HCEC 1CT (cell line): ENCODE data around the gene C6orf136.
"Not testable (repeated sequence)": the region's sequence is repeated elsewhere in the genome, so short reads cannot be mapped to it uniquely, and the experiment has no call there.

Experiments used
- DNase-seq: peaks from one replicate; pipeline ENCODE4 v3.0.0-alpha.2; 2017

C6orf136 gene

DNA sequence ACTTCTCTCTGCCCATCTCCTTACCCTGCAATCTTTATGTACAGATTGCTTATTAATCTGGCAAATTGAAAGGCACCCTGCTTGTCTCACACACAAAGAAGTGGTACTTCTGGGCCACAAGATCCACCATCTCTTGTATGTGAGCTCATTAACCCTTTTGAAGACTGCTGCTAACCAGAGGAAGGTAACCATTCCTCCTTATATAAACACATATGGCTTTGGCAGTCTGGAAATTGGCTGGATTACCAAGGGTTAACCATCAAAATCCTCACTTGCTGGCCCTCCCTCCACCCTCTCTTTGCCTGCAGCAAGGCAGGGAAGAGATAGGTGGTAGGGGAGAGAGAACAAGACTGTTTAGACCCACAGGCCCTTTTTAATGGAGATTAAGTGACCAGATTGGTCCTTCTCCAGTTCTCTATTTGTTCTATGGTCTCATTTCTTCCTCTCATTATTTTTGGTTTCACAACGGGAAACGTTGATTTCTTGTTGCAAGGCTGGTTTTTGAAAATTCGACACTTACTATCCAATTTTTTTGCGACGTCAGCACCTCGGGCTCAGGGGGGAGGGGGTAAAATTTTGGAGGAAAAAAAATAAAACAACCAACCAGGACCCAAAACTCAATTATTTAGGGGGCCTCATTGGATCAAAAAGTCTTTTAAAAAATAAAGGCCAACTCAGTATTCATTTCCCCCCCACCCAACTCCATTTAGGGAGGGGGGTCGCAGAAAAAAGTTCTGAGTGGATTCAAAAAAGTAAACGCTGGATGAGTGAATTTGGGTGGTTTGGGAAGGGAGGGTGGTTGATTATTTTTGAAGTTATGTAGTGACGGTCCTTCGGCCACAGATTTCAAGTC is 30.7 kb upstream of the C6orf136 start:
- no peak for DNase-seq

DNA sequence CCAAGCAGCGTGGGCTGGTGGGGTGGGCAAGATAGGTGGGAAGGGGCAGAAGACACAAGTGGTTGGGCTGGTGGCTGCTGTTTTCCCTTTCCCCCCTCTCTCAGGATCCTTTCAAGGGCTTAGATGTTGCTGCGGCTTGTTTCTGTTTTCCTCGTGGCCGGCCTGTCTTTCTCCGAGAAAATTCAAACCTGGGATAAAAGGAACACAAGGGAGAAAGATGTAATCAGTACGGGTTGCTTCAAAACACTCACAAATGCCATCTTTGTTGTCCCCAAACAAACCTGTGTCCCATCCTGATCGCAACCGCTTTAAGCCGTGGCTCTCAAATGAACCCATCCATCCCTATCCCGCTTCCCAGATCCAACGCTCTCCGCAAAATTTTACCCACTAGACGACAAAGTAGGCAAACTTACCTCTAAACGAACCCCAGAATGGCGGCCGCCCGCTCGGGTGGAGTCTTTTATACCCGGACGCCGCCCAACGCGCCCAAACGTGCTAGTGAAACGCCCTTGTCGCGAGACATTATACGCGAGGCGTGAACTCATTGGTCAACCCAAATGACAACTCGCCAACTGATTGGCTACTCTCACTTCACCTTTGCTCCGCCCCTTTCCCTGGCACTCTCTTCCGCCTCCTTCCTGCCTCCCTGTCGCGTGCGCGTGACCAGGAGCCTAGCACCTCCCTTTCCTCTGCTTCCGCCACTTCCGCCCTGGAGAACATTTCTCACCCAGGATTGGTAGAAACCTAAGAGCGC is 29.9 kb upstream of the C6orf136 start, which contains the start of gene PPP1R10:
PPP1R10 (minus strand) TSS at position 433 of the 754 bp plus-strand sequence. CDS start 7,299 bp downstream, outside the sequence.
- DNase-seq = peak; percentile 100

DNA sequence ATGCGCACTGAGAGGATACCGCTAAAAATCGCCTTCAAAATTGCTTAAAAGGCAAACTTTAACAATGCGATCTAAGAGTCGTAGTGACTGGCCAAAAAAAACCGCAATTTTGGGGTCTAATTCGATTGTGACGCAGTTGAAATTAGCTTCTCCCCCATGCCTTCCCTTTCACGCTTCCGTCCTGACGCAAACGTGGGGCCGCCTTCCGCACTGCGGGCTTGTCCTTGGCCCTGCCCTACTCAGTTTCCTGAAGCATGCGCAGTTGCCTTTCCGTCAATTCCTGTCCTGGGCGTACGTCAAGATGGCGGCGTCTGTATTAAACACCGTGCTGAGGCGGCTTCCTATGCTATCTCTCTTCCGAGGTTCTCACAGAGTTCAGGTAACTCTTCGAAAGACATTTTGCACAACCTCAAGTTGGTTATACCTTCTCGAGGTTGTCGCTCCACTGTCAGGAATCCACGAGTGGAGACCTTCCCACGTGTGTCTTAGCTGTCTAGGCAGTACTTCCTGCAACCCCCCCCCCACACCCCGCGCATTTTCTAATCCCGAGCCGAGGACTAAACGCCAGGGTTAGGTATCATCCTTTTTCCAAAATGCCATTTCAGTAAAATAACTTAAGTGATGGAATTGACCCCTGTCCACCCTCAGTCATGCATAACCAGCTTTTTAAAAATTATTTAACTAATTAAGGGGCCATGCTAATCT is 29.2 kb upstream of the C6orf136 start, which contains the start of gene MRPS18B:
MRPS18B (plus strand) TSS at position 276 of the 705 bp plus-strand sequence; CDS start at position 302, 26 bp downstream.
- DNase-seq = peak; percentile 97

DNA sequence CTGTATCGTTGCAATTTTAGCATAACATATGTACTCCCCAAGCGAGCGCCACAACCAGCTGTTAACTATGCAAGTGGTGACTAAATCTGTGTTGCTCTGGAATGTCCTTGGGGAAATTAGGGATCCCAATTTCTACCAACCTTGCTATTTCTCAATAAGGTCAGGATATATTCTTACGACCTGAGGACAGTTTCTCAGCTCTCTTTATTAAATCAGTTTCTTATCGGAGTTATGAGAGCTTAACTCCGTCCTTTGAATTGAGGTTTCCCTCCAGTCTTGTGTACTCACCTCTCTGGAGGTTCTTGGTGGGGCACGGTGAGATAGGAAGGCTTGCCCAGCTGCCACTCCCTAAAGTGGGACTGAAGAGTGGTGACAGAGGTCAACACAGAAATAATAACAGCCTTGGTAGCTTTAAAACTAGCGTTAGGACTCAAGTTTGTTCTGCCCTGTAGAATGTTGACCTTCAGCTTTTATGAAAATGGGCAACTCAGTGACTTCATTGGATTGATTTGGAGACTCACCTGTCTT is 28.6 kb upstream of the C6orf136 start:
- DNase-seq = peak; percentile 37

DNA sequence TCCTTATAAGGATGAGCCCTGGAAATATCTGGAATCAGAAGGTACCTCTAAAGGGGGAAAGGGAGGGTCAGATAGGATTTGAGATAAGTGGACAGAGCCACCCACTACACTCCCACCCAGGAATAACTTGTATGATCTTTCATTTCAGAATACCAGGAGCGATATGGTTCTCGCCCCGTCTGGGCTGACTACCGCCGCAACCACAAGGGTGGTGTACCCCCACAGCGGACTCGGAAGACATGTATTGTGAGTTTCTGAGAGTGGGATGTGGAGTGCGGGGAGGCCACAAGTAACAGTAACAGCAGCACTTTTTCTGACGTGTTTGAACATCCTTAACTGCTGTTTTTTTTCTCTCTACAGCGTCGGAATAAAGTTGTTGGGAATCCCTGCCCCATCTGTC is 27.4 kb upstream of the C6orf136 start:
- no peak for DNase-seq

DNA sequence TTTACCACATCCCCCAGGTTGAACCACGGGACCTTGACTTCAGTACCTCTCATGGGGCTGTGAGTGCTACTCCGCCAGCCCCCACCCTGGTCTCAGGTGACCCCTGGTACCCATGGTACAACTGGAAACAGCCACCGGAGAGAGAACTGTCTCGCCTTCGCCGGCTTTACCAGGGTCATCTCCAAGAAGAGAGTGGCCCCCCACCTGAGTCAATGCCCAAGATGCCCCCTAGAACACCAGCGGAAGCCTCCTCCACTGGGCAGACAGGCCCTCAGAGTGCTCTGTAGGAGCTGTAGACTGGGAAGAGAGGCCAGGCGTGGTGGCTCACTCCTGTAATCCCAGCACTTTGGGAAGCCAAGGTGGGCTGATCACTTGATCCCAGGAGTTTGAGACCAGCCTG is 21.4 kb upstream of the C6orf136 start:
- no peak for DNase-seq

DNA sequence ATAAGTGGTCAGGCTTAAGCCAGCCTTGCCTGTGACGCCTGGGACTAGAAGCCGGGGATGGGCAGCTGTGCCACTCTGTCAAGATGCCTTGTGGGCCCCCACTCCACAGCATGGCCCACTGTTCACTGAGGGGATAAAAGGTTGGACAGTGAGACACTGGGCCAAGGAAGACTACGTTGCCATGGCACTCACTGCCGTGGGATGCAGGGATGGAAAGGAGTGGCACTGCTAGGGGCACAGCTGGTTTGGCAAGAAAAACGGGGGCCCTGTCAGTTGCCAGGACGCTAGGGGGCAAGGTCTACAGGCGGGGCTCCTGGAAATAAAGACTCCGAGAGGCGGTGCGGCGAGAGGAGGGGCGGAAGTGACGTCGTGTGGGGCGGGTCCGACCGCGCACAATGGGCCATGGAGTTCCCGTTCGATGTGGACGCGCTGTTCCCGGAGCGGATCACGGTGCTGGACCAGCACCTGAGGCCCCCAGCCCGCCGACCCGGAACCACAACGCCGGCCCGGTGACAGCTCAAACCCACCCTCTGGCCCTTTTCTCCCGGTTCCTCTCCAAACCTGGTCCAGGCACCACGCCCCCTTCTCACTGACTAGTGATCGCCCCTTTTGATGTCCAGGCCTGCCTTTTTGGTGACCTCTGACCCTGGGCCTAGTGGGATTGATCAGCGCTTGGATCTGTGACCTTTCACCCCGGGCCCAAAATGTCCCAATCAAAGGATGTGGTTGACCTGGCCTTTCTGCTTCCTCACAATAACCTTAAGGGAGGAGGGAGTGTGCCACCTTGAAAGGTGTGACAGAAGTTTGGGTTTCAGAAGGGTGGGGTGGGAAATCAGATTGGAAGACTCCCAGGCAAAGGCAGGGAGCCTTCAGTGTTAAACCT is 20.2 kb upstream of the C6orf136 start, which contains the start of gene ATAT1:
ATAT1 (plus strand) TSS at position 391 of the 883 bp plus-strand sequence.
- peak; percentile 76 for DNase-seq

DNA sequence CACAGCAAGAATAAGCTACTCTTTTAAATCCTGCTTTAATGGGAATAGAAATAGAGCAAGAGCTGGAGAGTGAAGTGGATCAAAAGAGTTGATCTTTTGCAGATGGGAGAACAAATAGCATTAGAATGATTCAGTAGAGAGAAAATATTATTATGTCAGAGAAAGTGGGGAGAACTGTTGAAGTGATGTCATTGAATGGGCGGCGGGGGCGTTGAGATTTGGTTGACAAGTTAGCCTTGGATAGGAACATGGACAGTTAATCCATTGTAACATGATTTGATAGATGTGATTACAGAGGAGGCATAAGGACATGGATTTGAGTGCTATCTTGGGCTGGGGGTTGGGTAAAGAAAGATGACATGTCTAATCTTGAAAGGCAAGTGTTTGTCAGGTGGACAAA is 11.1 kb upstream of the C6orf136 start:
- no peak for DNase-seq

DNA sequence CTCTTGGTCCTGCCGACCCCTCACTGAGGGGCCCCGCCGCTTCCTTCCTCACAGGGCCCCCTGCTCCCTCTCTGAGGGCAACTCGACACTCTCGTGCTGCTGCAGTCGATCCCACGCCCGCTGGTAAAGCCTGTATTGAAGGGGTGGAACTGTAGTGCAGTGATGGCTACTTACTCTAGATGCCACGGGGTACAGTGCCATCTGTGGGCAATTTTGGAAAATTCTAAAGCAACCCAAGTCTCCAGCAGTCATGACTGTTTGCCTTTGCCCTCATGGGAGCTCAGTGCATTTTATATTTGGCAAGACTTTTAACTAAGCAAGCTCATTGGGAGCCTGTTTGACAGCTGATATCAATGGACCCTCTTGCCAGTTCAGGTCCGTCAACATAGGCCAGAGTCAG is 6.5 kb upstream of the C6orf136 start:
- DNase-seq = no peak

DNA sequence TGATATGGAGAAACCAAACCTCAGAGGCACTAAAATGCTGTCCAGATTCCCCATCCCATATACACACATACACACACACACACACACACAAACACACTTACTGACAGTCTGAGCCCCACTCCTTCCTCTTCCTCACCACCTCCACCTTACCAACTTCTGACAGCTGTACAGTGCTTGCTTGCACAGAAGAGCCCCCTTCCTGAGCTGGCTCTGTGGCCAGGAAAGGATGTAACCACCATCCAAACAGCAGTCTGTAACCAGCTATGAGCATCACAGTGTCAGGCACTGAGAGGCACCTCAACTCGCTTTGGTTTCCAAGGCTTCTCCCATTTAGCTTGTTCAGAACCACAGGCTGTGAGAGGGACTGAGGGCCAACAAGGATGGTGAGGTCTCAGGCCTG is 5.9 kb upstream of the C6orf136 start:
- DNase-seq = no peak

DNA sequence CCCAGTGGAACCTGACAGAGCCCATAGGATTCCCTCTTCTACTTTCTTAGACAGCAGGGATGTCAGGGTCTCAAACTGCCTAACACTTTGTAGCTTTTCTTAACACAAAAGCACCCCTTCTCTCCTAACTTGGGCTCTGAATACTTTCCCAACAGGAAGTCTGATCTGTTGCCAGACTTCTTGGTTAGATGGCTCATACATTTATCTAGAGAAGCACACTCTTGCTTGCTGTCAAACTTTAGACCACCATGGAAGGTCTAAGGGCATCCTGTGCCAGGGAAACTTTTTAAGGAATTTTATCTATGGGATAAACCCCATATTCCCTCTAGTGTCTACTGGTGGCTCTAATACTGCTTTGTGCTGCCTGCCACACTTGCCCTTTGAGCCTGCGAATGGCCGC is 3.3 kb upstream of the C6orf136 start:
- DNase-seq = no peak

DNA sequence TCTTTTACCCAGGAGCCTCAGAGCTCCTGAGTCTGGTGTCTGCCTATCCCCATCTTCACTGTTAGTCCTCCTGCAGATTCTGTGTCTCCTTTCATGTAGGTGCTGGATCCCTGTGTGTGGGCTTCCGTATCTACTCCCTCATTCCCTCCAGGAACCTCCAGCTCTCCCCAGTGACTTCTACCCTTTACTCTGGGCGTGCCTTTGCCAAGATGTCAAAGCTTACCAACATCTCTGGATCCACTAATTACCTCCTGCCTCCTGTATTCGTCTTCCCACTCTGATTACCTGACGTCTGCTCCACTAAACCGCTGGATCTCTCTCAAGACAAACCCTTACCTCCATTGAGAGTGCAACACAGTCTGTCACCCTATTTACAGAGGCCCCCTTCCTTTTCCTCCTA is 2.2 kb upstream of the C6orf136 start:
- no peak for DNase-seq

DNA sequence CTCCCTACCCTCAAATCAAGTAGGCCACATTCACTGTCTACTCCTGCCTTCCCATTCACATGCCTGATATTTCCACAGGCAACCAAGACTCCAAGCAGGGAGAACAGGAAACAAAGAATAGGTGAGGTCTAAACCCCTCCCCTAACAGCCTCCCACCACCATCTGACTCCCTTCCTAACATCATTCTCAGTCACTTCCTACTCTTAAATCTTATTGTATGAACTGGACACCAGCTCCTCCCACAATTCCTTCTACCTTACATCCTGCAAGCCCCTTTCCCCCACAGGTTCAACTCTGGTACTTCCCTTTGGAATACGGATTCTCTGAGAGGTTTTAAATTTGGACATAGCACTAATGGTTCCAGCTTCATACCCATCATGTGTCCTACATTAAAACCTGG is 944 bp upstream of the C6orf136 start:
- no peak for DNase-seq

DNA sequence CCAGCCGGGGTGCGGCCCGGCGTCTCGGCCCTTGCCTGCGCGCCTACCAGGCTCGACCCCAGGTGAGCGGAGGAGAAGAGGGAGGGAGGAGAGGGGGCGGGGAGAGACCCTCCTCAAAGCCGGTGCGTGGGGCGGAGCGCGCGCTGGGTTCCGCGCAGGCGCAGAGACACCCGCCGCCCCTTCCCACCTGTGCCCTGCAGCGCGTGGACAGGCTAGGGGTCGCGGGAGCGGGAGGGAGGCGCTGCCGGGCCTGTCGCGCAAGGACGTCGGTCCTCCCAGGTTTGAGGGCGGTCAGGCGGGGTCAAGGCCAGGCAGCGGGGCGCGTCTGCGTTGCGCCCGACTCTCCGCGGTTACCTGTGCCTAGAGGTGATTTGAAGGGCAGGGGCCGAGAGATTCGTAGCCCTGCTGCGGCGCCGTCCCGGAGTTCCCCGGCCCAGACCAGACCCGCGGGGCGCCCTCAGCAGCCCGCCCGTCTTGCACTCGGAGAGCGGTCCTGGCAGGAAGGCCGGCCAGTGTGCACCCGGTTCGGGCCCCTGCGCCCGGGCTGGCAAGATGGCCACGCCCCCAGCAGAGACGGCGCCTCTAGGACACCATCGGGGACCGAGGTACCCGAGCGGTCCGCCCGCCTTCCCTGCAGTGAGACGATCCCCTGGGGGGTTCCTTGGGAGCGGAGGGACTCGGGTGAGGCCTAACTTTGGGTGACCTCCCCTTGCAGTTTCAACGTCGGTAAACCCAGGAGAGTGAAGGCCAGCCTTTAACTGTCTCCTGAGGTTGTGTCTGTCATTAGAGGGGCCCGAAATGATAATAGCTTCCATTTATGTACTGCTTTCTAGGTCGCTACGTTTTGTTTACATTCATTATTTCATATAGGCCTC is 546 bp downstream of the C6orf136 start:
- peak; percentile 49 for DNase-seq

DNA sequence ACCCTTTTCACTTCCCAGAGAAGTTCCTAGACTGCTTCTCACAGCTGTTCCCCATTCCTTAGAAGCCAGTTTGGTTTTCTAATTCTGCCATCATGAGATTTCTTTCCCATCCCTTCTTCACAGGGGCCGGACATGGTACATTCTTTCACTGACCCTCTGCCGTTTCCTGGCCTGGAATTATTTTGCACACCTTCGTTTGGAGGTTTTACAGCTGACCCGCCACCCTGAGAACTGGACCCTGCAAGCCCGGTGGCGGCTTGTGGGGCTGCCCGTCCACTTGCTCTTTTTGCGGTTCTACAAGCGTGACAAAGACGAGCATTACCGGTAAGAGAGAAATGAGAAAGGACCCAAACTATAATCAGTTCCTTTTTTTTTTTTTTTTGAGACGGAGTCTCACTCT is 4.2 kb downstream of the C6orf136 start:
- DNase-seq = no peak

DNA sequence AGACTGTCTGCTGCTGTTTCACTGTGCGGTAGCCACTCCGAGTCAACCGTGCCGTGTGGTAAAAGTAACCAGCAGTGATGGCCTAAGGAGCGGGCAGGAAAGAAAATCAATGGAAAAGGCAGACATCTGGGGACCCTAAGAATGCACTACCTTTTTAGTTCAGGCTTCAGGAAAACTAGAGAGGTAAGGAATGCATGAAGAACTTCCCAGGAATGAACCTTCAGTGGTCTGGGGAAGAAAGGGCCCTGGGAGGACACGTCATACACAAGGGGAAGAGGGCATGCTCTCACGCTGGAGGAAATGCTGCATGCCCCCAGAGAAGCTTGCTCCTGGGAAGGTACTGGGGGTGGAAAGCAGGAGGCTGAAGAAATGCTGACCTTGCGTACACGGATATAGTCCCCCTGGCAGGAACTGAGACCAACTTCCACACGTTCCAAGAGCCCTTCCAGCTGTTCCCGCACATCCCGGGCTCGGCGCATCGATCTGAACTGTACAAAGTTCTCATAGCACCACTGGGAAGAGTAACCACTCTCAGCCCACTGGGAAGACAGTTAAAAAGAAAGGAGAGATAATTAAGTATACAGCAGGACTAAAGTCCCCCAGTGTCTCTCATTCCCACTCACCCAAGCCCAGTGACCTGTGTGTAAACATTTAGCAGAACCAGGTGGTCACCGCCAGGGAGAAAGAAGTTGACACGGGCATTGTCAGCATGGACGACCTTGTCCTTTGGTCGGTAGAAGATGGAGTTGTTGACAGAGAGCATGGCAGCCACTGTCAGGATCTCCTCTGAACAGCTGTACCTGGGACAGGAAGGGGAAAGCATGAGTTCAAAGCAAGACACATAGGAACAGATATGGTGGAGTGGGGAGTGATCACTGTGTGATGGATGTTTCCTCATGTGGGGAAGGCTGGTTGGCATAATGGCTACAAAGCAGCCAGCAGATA is 8.1 kb downstream of the C6orf136 start:
- no peak for DNase-seq

DNA sequence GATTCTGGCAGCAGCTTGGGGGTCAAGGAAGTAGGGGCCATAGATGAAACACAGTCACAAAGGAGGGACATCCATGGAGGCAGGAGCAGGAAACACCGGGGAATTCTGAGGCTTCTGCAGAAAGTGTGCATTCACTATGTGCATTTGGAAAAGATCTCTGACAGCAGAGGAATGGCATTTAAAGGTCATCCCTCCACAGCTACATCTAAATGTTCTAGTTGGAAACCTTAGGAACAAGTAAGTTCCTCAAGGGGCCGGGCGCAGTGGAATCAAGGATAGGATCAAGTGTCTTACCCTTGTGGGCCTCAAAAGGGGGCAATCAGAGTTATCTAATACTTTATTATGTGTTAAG is 8.8 kb downstream of the C6orf136 start:
- DNase-seq = no peak

DNA sequence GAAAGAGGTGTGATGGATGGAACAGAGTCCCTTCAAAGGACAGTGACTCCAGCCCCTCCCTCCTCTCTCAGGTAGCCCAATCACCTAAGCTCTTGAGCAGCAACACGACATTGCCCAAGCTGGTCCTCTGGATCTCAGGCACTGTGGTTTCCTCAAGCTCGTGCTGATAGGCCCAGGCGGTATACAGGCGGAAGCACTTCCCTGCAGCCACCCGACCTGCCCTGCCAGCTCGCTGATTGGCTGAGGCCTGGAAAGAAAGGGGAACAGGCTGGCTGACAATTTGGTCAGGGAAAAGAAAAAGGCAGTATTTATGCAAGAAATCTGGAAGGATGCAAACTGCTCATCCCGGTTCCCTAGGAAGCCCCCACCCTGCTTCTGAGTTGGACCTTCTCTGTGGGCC is 9.6 kb downstream of the C6orf136 start:
- no peak for DNase-seq

DNA sequence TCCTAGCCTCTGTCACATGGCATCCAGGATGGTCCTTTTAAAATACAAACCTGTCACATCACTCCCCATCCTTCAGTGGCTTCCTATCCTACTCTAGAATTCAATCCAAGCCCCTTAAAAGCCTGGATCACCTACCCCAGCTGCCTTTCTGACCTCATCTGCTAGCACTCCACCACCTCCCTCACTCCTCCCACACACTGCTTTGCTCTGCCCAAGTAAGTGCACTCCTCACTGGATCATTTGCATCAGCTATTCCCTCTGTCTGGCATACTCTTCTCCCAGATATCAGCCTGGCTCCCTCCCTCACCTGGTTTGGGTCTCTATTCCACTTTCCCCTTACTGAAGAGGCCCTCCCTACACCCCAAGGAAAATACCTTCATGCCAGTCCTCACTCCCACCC is 10.5 kb downstream of the C6orf136 start:
- no peak for DNase-seq

DNA sequence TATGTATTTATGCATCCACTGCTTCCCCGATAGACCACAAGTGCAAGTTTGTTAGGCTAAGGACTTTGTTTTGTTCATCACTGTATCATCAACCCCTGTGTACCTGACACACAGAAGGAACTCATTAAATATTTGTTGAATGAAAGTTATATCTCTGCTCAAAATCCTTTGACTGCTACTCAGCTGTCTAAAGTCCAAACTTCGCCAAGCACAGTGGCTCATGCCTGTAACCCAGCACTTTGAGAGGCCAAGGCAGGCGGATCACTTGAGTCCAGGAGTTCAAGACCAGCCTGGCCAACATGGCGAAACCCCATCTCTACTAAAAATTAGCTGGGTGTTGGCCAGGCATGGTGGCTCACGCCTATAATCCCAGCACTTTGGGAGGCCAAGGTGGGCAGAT is 11.0 kb downstream of the C6orf136 start:
- DNase-seq = not testable (repeated sequence)
